Bronchial epithelial cell (primary cell): ENCODE results near the gene AVP. TPM values are rescaled to one million over a fixed set of nuclear protein-coding genes. Genes with fewer than 3 reads are reported as not detected.
"Not testable (repeated sequence)": the region's sequence is repeated elsewhere in the genome, so short reads cannot be mapped to it uniquely, and the experiment has no call there.

Experiments
- DNase-seq: peaks from one replicate; pipeline ENCODE4 v3.0.0-alpha.2; 2010; ENCODE audit warnings: low read depth
- FAIRE-seq: peaks from 2 replicates; lab custom pipeline; 2011; peaks lifted over from hg19 to GRCh38; lab: Jason Lieb, UNC
- H3K27me3 ChIP-seq: 2 replicates; pipeline ENCODE4 v1.5.1; 2011; ENCODE audit warnings: low read length; ENCODE audit not compliant: control insufficient read depth, insufficient read depth
- H3K36me3 ChIP-seq: 2 replicates; pipeline ENCODE4 v1.5.1; 2011; ENCODE audit warnings: low read length; ENCODE audit not compliant: control insufficient read depth, insufficient read depth
- H3K4me3 ChIP-seq: 2 replicates; pipeline ENCODE4 v1.5.1; 2011; ENCODE audit warnings: mild to moderate bottlenecking, low read depth, low read length, control low read depth
- total RNA-seq: library from RNA; depleted of rRNA; stranded (reverse); fragments of >200 nt; gene quantifications from 2 replicates; pipeline ENCODE4 v1.2.1, GENCODE V29; 2014
- TF ChIP-seq, protein P1 (sequence below): IDR thresholded peaks from 2 replicates; pipeline ENCODE4 v1.5.1; 2011; ENCODE audit warnings: mild to moderate bottlenecking, moderate library complexity, low read length, control low read depth, inconsistent platforms; ENCODE audit not compliant: insufficient read depth, severe bottlenecking

AVP gene
- total RNA-seq, 1 donor from 2014 or later: not detected

DNA sequence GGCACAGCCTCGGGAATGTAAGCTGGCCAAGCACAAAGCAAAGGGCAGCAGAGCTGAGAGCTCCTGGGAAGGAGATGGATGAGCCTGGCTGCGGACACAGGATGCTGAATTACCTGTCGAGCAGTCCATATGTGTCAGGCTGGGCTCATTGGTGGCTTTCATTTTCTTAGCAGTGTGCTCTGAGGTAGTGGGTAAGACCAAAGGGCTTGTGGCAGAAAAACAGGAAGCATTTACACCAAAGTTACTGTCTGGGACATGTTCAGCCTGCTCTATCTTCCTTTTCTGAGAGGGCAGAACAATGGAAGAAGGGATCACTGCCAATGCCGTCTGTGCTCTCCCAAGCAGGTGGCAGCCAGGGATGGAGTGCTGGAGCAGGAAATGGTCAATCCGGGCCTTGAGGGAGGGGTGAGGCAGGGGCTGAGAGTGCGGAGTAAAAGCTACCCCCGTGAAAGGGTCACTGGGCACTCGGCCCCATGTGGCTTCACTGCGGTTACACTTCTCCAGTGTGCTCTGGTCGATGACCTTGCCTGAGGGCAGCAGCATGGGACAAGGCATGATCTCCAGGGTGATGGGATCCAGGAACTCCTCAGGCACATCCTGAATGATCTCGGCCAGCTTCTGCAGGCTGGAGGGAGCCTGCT is 36.9 kb upstream of the AVP start:
- FAIRE-seq (no peak), DNase-seq (no peak)
- no peaks in the 10 kb centered on the region for H3K27me3 ChIP-seq
- TF ChIP-seq, protein P1, sequence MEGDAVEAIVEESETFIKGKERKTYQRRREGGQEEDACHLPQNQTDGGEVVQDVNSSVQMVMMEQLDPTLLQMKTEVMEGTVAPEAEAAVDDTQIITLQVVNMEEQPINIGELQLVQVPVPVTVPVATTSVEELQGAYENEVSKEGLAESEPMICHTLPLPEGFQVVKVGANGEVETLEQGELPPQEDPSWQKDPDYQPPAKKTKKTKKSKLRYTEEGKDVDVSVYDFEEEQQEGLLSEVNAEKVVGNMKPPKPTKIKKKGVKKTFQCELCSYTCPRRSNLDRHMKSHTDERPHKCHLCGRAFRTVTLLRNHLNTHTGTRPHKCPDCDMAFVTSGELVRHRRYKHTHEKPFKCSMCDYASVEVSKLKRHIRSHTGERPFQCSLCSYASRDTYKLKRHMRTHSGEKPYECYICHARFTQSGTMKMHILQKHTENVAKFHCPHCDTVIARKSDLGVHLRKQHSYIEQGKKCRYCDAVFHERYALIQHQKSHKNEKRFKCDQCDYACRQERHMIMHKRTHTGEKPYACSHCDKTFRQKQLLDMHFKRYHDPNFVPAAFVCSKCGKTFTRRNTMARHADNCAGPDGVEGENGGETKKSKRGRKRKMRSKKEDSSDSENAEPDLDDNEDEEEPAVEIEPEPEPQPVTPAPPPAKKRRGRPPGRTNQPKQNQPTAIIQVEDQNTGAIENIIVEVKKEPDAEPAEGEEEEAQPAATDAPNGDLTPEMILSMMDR: no peak
- H3K4me3 ChIP-seq: no peak overlapping the region
- H3K36me3 ChIP-seq: peaks cover 8% of the 10 kb centered on the region

DNA sequence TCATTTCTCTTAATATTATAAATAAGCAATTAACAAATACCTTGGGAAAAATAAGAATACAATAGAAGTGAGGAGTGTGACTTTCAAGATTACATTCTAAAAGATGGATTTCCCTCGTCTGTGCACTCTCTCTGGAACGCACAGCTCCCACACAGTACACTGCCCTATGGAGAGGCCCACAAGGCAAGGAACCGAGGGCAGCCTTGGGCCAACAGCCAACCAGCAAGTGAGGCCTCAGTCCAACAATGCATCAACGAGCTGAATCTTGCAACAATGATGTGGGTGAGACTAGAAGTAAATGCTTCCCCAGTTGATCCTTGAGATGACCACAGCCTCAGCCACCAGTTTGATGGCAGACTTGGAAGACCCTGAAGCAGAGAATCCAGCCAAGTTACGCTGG is 34.5 kb upstream of the AVP start:
- Histone ChIP-seq H3K36me3 (peaks cover 8% of the 10 kb centered on the region), H3K27me3 (no peaks in the 10 kb centered on the region), H3K4me3 (no peak overlapping the region)
- TF ChIP-seq, protein P1: no peak
- DNase-seq: no peak
- no peak for FAIRE-seq

DNA sequence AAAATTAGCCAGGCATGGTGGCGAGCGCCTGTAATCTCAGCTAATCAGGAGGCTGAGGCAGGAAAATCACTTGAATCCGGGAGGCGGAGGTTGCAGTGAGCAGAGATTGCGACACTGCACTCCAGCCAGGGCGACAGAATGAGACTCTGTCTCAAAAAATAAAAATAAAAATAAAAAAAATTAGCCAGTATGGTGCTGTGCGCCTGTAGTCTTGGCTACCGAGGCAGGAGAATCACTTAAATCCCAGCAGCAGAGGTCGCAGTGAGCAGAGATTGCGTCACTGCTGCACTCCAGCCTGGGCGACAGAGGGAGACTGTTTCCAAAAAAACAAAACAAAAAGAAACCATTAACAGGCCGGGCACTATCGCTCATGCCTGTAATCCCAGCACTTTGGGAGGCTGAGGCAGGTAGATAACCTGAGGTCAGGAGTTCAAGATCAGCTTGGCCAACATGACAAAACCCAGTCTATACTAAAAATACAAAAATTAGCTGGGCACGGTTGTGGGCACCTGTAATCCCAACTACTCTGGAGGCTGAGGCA is 33.4 kb upstream of the AVP start:
- H3K4me3 ChIP-seq, H3K36me3 ChIP-seq, FAIRE-seq, H3K27me3 ChIP-seq: not testable (repeated sequence)
- TF ChIP-seq, protein P1: peak; percentile 60
- DNase-seq: peak; percentile 54

- TF ChIP-seq, protein P1: no peak
Measured at GRCh38 chr20:3116341-3116740, 31.8 kb upstream of the AVP start.

DNA sequence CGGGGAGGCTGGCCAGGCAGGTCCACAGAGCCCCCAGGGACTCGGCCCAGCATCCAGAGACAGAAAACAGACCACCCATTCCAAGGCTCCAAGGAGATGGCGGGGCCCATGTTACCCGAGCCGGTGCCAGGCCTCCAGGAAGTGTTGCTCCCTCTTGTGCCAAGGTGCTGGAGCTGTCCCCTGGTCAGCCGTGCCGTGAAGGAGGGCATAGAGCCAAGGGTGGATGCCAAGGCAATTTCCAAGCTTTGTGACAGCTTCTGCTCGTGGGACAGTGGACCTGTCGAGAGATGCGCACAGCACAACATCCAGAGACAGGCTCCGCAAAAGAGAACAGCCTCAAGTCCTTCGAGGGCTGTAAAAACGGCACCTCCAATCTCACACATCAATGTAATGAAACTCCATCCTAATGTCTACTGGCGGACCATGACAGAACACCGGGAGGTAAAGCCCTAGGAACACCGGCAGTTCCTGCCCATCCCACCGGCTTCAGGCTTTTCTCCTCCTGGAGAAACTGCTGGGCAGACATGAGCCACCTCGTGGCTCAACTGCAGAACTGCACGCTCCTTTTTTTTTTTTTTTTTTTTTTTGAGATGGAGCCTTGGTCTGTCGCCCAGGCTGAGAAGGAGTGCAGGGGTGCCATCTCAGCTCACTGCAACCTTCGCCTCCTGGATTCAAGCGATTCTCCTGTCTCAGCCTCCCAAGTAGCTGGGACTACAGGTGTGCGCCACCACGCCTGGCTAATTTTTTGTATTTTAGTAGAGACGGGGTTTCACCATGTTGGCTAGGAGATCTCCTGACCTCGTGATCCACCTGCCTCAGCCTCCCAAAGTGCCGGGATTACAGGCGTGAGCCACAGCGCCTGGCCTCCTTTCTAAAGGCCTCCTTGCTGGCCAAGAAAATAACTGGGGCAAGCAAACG is 30.9 kb upstream of the AVP start:
- DNase-seq (peak; percentile 36), FAIRE-seq (peak; percentile 72)
- Histone ChIP-seq H3K36me3 (no peaks in the 10 kb centered on the region), H3K27me3 (no peaks in the 10 kb centered on the region), H3K4me3 (no peak overlapping the region)
- TF ChIP-seq, protein P1: peak; percentile 77

More at GRCh38 chr20:3116341-3116740, 31.8 kb upstream of the AVP start:
- no peak for FAIRE-seq
- no peaks in the 10 kb centered on the region for H3K27me3 ChIP-seq
- H3K4me3 ChIP-seq: no peak overlapping the region
- DNase-seq: no peak
- H3K36me3 ChIP-seq: peaks cover 4% of the 10 kb centered on the region
